Measurements from ENCODE around the gene TERT.
A peak's percentile ranks its signal among the peaks of the same experiment; 100 is the strongest.

The TERT gene

GRCh38 chr5:1316588-1317340 lies 21.9 kb upstream of the TERT start:
- Histone ChIP-seq H3K27me3 (replicated peaks in 2 of 5; ENCODE audit: control insufficient read depth in 4 of 5, insufficient read depth in 5 of 5, low read length in 4 of 5) (no peaks in the 10 kb centered on the region), H3K27ac (ENCODE audit: insufficient read depth in 1 of 2, low read depth in 1 of 2, low read length in 2 of 2, poor library complexity in 1 of 2, severe bottlenecking in 2 of 2) (no peak overlapping the region), H3K9me3 (ENCODE audit: control extremely low read depth in 1 of 5, control insufficient read depth in 4 of 5, insufficient read depth in 2 of 5, low read depth in 1 of 5, low read length in 4 of 5) (peaks cover 0 to 1% (median 0%) of the 10 kb centered on the region in 5 experiments), H3K36me3 (ENCODE audit: control insufficient read depth in 4 of 4, insufficient read depth in 4 of 4, low read length in 3 of 4) (peaks cover 2 to 45% (median 37%) of the 10 kb centered on the region in 4 experiments), H3K4me1 (ENCODE audit: control extremely low read depth in 1 of 4, control insufficient read depth in 4 of 4, insufficient read depth in 4 of 4, low read length in 3 of 4) (peaks cover 0 to 44% (median 34%) of the 10 kb centered on the region in 4 experiments), H3K4me3 (ENCODE audit: control insufficient read depth in 1 of 7, extremely low read depth in 1 of 7, insufficient read depth in 4 of 7, low read depth in 2 of 7, low read length in 6 of 7) (peak overlapping the region in 1 of 7 experiments; percentile 51)
- ChIA-PET CTCF (no interaction called here), POLR2A (no interaction called here)
- 81% methylated on average over 17 of the region's 17 CpGs for WGBS (ENCODE audit: insufficient coverage)
- no peak for DNase-seq

GRCh38 chr5:1315709-1316587 lies 21.1 kb upstream of the TERT start:
- CTCF ChIA-PET: no interaction called here
- H3K4me3 ChIP-seq (ENCODE audit: control insufficient read depth in 1 of 7, extremely low read depth in 1 of 7, insufficient read depth in 4 of 7, low read depth in 2 of 7, low read length in 6 of 7): peak overlapping the region in 3 of 7 experiments; percentile 7 to 51 (median 45)

GRCh38 chr5:1315018-1315708 lies 20.3 kb upstream of the TERT start:
- 91% methylated on average over 11 of the region's 13 CpGs for WGBS (ENCODE audit: insufficient coverage)
- DNase-seq: no peak
- ChIA-PET CTCF (no interaction called here), POLR2A (no interaction called here)
- peaks cover 2 to 29% (median 21%) of the 10 kb centered on the region in 4 experiments for H3K36me3 ChIP-seq (ENCODE audit: control insufficient read depth in 4 of 4, insufficient read depth in 4 of 4, low read length in 3 of 4)
- H3K9me3 ChIP-seq (ENCODE audit: control extremely low read depth in 1 of 5, control insufficient read depth in 4 of 5, insufficient read depth in 2 of 5, low read depth in 1 of 5, low read length in 4 of 5): peaks cover 0 to 17% (median 12%) of the 10 kb centered on the region in 5 experiments
- no peaks in the 10 kb centered on the region for H3K27me3 ChIP-seq (replicated peaks in 2 of 5; ENCODE audit: control insufficient read depth in 4 of 5, insufficient read depth in 5 of 5, low read length in 4 of 5)
- H3K27ac ChIP-seq (ENCODE audit: insufficient read depth in 1 of 2, low read depth in 1 of 2, low read length in 2 of 2, poor library complexity in 1 of 2, severe bottlenecking in 2 of 2): no peak overlapping the region
- H3K4me3 ChIP-seq (ENCODE audit: control insufficient read depth in 1 of 7, extremely low read depth in 1 of 7, insufficient read depth in 4 of 7, low read depth in 2 of 7, low read length in 6 of 7): no peak overlapping the region
- peaks cover 0 to 44% (median 34%) of the 10 kb centered on the region in 4 experiments for H3K4me1 ChIP-seq (ENCODE audit: control extremely low read depth in 1 of 4, control insufficient read depth in 4 of 4, insufficient read depth in 4 of 4, low read length in 3 of 4)

More at GRCh38 chr5:1315709-1316587, 21.1 kb upstream of the TERT start:
- peaks cover 0 to 44% (median 34%) of the 10 kb centered on the region in 4 experiments for H3K4me1 ChIP-seq (ENCODE audit: control extremely low read depth in 1 of 4, control insufficient read depth in 4 of 4, insufficient read depth in 4 of 4, low read length in 3 of 4)
- no peak overlapping the region for H3K27ac ChIP-seq (ENCODE audit: insufficient read depth in 1 of 2, low read depth in 1 of 2, low read length in 2 of 2, poor library complexity in 1 of 2, severe bottlenecking in 2 of 2)
- H3K27me3 ChIP-seq (replicated peaks in 2 of 5; ENCODE audit: control insufficient read depth in 4 of 5, insufficient read depth in 5 of 5, low read length in 4 of 5): no peaks in the 10 kb centered on the region
- WGBS (ENCODE audit: insufficient coverage): 37% methylated on average over 26 of the region's 33 CpGs
- H3K36me3 ChIP-seq (ENCODE audit: control insufficient read depth in 4 of 4, insufficient read depth in 4 of 4, low read length in 3 of 4): peaks cover 2 to 37% (median 29%) of the 10 kb centered on the region in 4 experiments
- peaks cover 0 to 9% (median 6%) of the 10 kb centered on the region in 5 experiments for H3K9me3 ChIP-seq (ENCODE audit: control extremely low read depth in 1 of 5, control insufficient read depth in 4 of 5, insufficient read depth in 2 of 5, low read depth in 1 of 5, low read length in 4 of 5)
- POLR2A ChIA-PET: no interaction called here
- DNase-seq: peak in 2 of 3 donors; percentile 26 to 35

GRCh38 chr5:1314564-1314982 lies 19.7 kb upstream of the TERT start:
- Histone ChIP-seq H3K4me3 (ENCODE audit: control insufficient read depth in 1 of 7, extremely low read depth in 1 of 7, insufficient read depth in 4 of 7, low read depth in 2 of 7, low read length in 6 of 7) (no peak overlapping the region), H3K4me1 (ENCODE audit: control extremely low read depth in 1 of 4, control insufficient read depth in 4 of 4, insufficient read depth in 4 of 4, low read length in 3 of 4) (peaks cover 0 to 44% (median 34%) of the 10 kb centered on the region in 4 experiments), H3K9me3 (ENCODE audit: control extremely low read depth in 1 of 5, control insufficient read depth in 4 of 5, insufficient read depth in 2 of 5, low read depth in 1 of 5, low read length in 4 of 5) (peaks cover 0 to 19% (median 13%) of the 10 kb centered on the region in 5 experiments), H3K27ac (ENCODE audit: insufficient read depth in 1 of 2, low read depth in 1 of 2, low read length in 2 of 2, poor library complexity in 1 of 2, severe bottlenecking in 2 of 2) (no peak overlapping the region), H3K36me3 (ENCODE audit: control insufficient read depth in 4 of 4, insufficient read depth in 4 of 4, low read length in 3 of 4) (peaks cover 2 to 24% (median 17%) of the 10 kb centered on the region in 4 experiments), H3K27me3 (replicated peaks in 2 of 5; ENCODE audit: control insufficient read depth in 4 of 5, insufficient read depth in 5 of 5, low read length in 4 of 5) (no peaks in the 10 kb centered on the region)
- no peak for DNase-seq
- POLR2A ChIA-PET: no interaction called here
- CTCF ChIA-PET: no interaction called here
- WGBS (ENCODE audit: insufficient coverage): 95% methylated on average over 13 of the region's 13 CpGs

- Histone ChIP-seq H3K4me3 (ENCODE audit: control insufficient read depth in 1 of 7, extremely low read depth in 1 of 7, insufficient read depth in 4 of 7, low read depth in 2 of 7, low read length in 6 of 7) (no peak overlapping the region), H3K27ac (ENCODE audit: insufficient read depth in 1 of 2, low read depth in 1 of 2, low read length in 2 of 2, poor library complexity in 1 of 2, severe bottlenecking in 2 of 2) (no peak overlapping the region), H3K27me3 (replicated peaks in 2 of 5; ENCODE audit: control insufficient read depth in 4 of 5, insufficient read depth in 5 of 5, low read length in 4 of 5) (no peaks in the 10 kb centered on the region), H3K36me3 (ENCODE audit: control insufficient read depth in 4 of 4, insufficient read depth in 4 of 4, low read length in 3 of 4) (peaks cover 2 to 10% (median 6%) of the 10 kb centered on the region in 4 experiments), H3K9me3 (ENCODE audit: control extremely low read depth in 1 of 5, control insufficient read depth in 4 of 5, insufficient read depth in 2 of 5, low read depth in 1 of 5, low read length in 4 of 5) (peaks cover 0 to 19% (median 13%) of the 10 kb centered on the region in 5 experiments), H3K4me1 (ENCODE audit: control extremely low read depth in 1 of 4, control insufficient read depth in 4 of 4, insufficient read depth in 4 of 4, low read length in 3 of 4) (peaks cover 0 to 44% (median 34%) of the 10 kb centered on the region in 4 experiments)
- WGBS (ENCODE audit: insufficient coverage): 56% methylated on average over 21 of the region's 25 CpGs
- ChIA-PET POLR2A (interaction anchor here (0.7 kb wide), 1 partner anchor 10 kb away, joined by 3 read pairs; no protein-coding TSS in a partner anchor), CTCF (interaction anchor here (1.6 kb wide), 1 partner anchor 11 kb away, joined by 4 read pairs; no protein-coding TSS in a partner anchor)
- peak; percentile 57 to 91 (median 87) for DNase-seq
These were observed 18.3 kb upstream of the TERT start for GRCh38 chr5:1312993-1313833.

- ChIA-PET POLR2A (no interaction called here), CTCF (interaction anchor here (1.1 to 1.6 kb wide), 2 partner anchors 12 to 14 kb away, joined by 3 to 4 read pairs; no protein-coding TSS in a partner anchor)
- peaks cover 0 to 3% (median 0%) of the 10 kb centered on the region in 4 experiments for H3K36me3 ChIP-seq (ENCODE audit: control insufficient read depth in 4 of 4, insufficient read depth in 4 of 4, low read length in 3 of 4)
- peak in 2 of 3 donors; percentile 12 to 35 for DNase-seq
- 91% methylated on average over 7 of the region's 7 CpGs for WGBS (ENCODE audit: insufficient coverage)
- H3K4me3 ChIP-seq (ENCODE audit: control insufficient read depth in 1 of 7, extremely low read depth in 1 of 7, insufficient read depth in 4 of 7, low read depth in 2 of 7, low read length in 6 of 7): no peak overlapping the region
- peaks cover 0 to 19% (median 13%) of the 10 kb centered on the region in 5 experiments for H3K9me3 ChIP-seq (ENCODE audit: control extremely low read depth in 1 of 5, control insufficient read depth in 4 of 5, insufficient read depth in 2 of 5, low read depth in 1 of 5, low read length in 4 of 5)
- H3K27me3 ChIP-seq (replicated peaks in 2 of 5; ENCODE audit: control insufficient read depth in 4 of 5, insufficient read depth in 5 of 5, low read length in 4 of 5): no peaks in the 10 kb centered on the region
- peaks cover 0 to 44% (median 34%) of the 10 kb centered on the region in 4 experiments for H3K4me1 ChIP-seq (ENCODE audit: control extremely low read depth in 1 of 4, control insufficient read depth in 4 of 4, insufficient read depth in 4 of 4, low read length in 3 of 4)
- H3K27ac ChIP-seq (ENCODE audit: insufficient read depth in 1 of 2, low read depth in 1 of 2, low read length in 2 of 2, poor library complexity in 1 of 2, severe bottlenecking in 2 of 2): no peak overlapping the region
These were observed 17.3 kb upstream of the TERT start for GRCh38 chr5:1312206-1312605.
